SIG-M5 treated with dmso at 0.1 percent for 504 hours (cell line): ENCODE measurements around the gene PPP2CA.
"Not testable (repeated sequence)": the region's sequence is repeated elsewhere in the genome, so short reads cannot be mapped to it uniquely, and the experiment has no call there.

Source experiments
- DNase-seq: peaks from one replicate; lab custom pipeline; 2025; ENCODE audit not compliant: unreplicated experiment; lab: John Stamatoyannopoulos, UW

PPP2CA gene

DNA sequence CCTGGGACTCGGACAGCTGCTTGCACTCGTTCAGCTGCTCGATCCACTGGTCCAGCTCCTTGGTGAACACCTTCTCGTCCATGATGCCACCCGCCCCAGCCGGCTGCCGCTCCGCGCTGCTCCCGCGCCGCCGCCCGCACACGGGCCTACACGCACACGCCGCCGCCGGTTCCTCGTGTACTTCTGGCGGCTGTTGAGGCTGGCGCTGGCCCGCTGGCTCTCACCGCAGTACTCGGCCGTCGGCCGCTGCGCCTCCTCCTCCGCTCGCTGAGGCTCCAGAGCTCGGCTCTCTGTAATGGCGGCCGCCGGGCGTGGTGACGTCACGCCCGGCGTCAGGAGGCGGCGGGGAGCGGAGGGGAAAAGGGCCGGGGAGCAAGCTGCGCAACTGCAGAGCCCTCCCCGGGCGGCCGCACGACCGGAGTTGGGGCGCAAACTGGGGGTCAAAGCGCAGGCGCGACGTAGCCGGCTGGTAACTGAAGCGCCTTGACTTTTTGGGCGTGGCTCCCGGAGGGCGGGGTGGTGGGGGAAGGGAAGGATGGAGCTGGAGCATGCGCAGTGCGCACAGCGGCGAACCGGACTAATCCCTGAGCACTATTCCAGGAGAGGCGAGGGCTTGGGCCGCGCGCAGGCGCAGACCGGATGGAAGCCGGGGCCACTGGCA, at the start of gene PPP2CA:
Gene PPP2CA, minus strand, starts transcription at position 294 of the 661 bp plus-strand sequence. Its CDS starts 212 bp downstream, at position 82.
- DNase-seq, result peak; percentile 93

DNA sequence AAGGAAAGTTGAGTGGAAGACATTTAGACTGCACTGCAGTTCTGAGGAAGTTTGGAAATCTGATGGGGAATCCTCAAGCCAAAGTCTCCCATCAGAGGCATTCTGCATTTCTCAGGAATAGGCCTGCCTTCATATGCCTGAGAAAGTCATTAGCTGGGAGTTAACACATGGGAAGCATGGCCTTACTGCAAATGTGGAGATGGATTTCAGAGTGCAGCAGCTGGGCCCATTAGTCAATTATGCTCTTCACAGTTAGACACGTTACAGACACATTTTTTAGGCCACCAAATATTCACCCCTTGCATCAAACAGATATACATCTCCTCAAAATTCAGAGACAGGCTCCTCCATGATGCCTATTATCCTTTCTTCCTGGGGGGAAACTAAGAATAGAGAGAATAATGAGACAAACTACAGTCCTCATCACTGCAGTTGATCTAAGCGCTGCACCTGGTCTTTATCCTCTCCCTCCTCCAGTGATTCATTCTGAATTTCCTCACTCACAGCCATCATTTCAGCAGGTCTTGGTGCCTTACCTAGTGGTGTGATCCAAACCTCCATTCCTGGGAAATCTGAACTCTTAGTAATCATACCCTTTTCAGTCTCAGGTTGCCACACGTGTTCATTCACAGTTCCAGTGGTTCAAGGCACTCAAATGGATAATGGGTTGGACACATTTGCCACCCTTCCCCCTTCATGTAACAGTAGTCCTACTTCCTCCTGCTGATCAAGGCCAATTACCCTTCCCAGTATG, 47.9 kb upstream of the PPP2CA start:
- DNase-seq, result no peak

DNA sequence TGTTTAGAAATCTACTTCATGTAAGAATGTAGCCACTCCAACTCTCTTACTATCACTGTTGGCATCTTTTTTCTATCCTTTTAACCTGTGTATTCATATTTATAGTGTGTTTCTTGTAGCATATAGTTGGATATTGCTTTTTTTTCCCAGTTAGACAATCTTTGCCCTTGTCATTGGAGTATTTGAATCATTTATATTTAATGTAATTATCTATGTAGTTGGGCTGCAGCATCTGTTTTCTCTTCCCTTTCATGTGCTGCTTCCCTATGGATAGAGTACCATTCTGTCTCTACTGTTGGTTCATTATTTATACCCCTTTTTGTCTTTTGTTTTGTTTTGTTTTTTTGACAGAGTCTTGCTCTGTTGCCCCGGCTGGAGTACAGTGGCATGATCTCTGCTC, 45.2 kb upstream of the PPP2CA start:
- no peak for DNase-seq

DNA sequence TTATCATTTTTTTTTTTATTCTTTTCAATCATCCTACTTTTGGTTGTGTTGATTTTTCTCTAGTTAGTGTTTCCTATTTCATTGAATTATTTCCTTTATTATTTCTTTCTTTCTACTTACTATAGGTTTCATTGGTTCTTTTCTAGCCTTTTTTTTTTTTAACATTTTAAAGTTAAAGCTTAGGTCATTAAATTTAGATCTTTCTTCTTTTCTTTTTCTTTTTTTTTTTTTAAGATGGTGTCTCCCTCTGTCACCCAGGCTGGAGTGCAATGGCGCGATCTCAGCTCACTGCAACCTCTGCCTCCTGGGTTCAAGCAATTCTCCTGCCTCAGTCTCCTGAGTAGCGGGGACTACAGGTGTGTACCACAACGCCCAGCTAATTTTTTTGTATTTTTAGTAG, 43.0 kb upstream of the PPP2CA start:
- DNase-seq, result no peak

DNA sequence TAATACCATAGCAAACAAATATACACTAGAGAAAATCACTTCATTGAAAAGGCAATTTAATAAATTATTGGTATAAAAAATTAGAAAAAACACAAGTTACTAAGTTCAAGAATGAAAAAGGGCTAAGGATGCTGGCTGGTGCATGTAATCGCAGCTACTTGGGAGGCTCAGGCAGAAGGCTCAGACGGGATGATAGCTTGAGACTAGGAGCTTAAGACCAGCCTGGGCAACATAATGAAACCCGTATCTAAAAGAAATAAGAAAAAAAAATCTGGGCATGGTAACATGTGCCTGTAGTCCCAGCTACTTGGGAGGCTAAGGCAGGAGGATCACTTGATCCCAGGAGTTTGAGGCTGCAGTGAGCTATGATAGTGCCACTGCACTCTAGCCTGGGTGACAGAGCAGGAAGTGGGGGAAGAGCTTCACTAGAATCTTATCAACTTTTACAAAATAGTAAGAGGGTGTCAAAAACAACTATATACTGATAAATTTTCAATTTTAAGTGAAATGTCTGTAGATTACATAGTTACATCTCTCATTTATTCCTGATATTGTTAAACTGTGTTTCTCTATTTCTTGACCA, 42.2 kb upstream of the PPP2CA start:
- no peak for DNase-seq

DNA sequence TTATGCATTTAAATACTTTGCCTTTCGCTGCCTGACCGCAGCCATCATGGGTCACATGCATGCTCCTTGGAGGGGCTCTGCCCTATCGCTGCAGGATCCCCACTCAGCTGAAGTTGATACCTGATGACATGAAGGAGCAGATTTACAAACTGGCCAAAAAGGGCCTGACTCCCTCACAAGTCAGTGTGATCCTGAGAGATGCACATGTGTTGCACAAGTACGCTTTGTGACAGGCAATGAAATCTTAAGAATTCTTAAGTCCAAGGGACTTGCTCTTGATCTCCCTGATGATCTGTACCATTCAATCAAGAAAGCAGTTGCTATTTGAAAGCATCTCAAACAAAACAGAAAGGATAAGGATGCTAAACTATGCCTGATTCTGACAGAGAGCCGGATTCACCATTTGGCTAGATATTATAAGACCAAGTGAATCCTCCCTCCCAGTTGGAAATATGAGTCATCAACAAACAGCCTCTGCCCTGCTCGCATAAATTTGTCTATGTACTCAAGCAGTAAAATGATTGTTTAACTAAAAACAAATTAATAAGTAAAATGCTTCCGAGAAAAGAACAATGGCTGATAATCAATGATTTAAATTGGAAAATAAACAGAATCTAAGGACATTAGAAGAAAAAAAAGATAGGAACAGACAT, 41.6 kb upstream of the PPP2CA start:
- DNase-seq, result no peak

DNA sequence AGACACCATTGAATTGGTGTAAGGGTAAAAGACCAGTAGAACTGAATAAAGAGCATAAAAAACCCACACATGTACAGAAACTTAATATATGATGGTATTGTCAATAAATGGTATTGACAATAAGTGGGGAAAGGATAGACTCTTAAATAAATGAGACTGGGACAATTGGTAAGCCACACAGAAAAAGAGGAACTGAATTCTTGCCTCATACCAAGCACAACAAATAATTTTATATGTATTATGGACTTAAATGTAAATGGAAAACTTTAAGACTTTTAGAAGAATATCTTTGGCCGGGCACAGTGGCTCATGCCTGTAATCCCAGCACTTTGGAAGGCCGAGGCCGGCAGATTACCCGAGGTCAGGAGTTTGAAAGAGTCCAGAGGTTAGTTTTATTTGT, 37.9 kb upstream of the PPP2CA start:
- peak; percentile 14 for DNase-seq

DNA sequence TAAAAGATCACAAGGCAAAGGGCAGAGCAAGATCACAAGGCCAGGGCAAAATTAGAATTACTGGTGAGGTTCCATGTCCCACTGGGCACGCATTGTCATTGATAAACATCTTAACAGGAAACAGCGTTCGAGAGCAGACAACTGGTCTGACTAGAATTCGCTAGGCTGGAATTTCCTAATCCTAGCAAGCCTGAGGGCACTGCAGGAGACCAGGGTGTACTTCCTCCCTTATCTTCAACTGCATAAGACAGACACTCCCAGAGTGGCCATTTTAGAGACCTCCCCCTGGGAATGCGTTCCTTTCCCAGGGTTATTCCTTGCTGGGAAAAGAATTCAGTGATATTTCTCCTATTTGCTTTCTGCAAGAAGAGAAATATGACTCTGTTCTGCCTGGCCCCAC, 36.8 kb upstream of the PPP2CA start:
- not testable (repeated sequence) for DNase-seq

DNA sequence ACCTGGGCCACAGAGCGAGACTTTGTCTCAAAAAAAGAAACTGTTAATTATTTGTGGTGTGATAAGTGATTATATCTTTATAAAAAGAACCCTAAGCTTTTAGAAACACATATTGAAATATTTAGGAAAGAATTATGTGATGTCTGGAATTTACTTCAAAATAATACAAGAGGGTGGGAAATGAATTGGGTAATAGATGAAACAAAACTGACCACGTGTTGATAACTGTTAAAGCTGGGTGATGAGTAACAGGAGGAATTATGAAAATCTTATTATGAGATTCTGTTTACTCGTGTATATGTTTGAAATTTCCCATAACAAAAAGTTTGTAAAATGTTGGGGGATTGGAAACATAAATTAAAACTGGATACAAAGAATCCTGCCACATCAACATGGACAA, 33.0 kb upstream of the PPP2CA start:
- DNase-seq, result no peak

DNA sequence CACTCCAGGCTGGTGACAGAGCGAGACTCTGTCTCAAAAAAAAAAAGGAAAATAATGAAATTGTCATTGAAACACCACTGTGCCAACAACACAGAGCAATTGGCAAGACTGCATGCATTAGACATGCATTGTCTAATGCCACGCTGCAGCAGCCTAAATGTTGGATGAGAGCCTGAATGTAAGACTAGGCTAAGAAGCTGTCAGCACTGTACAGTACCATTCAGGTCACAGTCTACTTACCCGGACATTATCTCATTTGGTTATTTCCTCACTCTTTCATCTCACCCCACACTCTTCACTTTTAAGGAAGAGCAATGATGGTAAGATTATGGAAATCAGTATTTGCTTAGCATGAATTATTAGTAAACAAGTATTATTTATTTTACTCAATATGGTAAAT, 31.3 kb upstream of the PPP2CA start:
- DNase-seq, result no peak

DNA sequence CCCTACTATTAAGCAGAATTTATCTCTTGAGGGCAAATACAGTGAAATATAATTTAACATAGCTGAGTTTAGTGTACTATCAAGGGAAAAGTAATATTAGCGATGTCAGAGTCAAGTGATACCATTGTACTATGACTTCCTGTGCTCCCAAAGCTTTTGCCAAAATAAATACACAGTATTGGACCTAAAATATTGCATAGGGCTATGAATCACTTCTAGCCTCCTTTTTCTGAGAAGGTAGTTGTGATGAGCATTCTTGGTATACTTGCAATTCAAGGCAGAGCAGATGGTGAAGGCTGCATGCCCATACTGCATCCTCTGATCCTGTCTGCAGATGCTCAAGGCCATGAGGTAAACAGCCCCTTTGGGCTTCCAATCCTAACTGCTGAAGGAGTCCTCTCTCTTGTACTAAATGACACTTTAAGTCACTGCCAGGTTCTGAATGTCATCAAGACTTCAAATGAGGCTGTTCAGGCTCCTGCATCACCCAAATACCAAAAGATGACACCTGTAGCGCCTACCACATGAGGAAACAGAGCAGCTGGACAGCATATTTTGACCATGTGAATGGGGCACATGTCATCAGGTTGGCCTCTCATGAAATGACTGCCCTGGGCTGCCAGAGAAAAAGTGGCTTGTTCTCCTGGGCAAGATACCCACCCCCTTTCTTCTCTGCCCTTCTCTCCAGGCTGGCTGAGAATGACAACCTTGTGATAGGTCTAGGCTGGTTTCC, 29.7 kb upstream of the PPP2CA start:
- no peak for DNase-seq

DNA sequence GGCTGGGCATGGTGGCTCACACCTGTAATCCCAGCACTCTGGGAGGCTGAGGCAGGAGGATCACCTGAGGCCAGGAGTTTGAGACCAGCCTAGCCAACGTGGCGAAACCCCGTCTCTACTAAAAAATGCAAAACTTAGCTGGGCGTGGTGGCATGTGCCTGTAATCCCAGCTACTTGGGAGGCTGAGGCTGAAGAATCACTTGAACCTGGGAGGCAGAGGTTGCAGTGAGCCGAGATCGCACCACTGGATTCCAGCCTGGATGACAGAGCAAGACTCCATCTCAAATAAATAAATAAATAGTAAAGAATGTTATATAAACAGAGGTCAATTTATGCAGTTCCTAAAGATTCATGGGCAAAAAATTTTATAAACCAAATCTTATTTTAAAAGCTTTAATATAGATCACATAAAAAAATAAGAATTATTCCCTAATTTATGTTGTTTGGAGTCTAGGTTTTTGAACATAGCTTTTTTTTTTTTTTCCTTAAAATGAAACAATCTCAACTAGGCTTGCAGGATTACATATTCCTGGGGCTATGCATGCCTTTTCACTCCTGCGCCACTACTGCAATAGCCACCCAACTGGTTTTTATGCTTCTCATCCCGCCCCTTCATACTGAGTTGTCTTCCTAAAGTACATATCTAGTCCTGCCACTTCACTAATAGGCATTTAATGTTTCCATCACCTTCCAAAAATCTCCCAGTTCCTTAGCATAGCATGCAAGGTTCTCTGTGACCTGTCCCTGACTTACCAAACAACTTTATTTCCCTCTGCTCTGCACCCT, 27.7 kb upstream of the PPP2CA start:
- DNase-seq, result peak; percentile 21

DNA sequence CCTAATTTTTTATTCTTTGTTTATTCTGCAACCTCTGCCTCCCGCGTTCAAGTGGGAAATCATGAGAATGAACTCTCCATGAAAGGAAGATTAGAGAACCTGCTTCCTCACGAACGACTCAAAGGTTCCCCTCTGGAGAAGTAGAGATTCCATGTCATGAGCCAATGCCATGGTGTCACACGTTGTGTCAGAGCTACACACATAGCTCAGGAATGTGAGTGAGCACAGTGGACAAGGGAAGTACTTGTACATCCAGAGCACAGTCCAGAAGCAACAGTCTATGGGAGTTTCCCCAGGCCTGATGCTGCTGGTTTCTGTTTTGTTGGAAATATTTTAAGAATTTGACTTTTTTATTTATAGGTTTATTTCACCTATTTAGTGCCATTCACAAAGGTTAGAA, 26.8 kb upstream of the PPP2CA start:
- DNase-seq, result no peak

DNA sequence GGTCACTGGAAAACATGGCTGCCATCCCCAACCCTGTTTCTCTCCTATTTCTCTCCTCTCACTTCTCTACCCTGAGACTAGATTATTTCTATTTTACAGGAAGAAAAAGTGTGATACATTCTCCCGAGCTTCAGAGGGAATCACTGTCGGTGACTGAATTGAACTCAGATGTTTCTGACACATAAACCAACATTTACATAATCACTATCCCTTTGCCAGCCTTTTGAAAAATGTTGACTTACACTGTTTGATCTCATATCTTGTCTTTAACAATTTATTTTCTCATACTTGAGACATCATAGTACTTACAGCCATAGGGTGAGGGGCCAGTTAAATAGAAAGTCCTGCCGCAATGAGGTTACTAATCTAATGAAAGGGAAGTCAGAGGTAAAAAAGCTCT, 25.1 kb upstream of the PPP2CA start:
- no peak for DNase-seq

DNA sequence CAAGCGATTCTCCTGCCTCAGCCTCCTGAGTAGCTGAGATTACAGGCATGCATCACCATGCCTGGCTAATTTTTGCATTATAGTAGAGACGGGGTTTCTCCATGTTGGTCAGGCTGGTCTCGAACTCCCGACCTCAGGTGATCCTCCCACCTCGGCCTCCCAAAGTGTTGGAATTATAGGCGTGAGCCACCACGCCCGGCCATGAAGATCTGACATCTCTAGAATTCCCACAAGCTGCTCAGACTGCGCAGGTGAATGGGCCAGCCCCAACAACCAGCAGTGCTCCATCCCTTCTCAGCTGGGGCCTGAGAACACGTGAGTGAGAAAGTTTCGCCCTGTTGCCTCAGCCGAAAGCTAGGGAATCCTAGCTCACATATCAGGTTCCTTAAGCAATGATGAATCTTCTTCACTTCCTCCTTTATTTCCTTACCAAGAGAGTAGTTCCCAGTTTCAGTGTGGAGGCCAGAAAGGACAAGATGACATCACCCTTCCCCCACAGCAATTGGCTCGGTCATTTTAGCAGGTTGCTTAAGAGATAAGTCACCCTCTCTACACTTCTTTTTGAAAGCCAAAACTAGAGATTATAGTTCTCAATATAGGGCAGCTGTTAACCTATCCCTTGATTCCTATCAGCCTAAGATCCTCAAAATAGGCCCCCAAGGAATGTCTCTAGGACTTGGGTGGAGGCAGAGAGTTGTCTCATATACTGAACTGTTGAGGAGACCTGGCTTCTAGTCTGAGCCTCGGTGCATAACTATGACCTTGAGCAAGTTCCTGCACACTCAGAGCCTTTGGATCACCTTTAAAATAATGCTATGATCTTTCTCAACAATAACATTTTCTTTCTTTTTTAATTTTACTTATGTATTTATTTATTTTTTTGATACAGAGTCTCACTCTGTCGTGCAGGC, 23.9 kb upstream of the PPP2CA start:
- peak; percentile 99 for DNase-seq

DNA sequence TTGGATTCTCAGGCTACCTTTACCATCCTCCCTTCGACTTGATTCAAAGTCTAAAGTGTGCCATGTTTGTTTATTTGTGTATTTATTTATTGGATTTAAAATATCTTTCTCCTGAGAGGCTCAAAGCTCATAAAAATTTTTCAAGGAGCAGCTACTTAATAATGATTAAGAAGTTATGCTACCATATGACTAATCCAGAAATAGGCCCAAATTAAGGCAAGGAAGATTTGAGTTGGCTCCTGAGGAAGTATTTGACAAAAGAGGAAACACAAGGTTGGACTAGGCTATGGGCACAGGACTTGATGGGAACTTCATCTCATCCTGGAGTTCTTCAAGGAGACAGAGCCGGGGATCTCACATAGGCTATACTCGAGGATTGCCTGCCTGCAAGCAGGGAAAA, 22.4 kb upstream of the PPP2CA start:
- no peak for DNase-seq

DNA sequence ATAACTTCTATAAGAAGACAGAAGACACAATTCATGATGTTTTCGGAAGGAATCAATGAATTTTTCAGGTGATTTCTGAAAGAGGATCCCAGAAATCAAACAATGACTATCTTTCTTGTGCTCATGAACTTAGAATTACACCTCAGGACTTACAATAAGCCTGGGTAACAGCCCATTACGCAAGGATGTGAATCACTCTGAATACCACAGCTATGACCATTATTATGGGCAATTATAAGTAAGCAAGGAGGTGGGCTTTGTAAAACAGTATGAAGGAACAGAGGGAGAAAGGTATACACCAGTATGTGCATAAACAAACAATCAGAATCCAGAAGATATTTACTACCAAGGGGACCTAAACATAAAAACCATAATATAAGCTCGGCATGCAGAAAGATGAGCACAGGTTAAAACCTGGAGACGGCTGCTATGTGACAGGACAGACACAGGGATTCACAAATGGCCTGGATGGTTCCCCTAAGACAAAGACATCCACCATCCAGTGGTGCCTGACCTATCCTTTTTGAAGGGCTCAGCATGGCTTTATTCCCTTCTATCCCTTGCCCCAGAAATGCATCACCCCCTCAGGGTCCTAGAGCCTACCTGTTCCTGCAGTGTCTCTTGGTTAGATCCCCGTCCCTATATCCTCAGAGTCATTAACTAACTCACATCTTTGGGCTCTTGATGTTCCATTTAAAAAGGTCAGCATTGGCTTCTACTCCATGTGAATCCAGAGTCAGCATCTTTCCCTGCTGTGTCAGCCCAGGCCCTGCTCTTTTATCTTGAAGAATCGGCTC, 21.8 kb upstream of the PPP2CA start:
- DNase-seq, result peak; percentile 65

DNA sequence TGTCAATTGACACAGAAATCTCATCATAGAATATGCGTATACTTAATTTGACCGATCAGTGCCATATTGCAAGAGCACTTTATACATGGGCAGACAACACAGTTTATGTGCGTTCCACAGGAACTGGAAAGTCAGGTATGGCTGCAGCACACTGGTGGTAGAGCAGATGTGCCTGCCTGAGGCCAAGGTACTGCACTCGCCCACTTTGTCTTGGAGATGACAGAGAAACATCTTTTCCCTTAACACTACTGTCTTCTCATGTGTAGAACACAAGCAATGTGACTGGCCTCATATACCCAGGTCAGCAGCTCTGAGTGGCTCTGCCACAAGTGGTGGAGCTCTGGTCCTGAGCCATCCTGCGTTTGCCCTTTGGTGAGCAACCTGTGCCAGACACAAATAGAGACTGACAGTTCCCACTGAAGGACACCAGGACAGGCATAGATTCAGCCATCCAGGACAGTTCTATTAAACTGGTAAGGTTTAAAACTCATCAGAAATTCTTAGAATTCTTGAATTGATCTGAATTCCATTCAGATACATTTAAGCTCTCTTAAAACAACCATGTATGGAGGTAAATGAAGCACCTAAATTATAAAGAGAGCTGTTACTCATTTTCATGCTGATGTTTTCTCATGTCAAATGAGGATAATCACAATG, 21.0 kb upstream of the PPP2CA start:
- no peak for DNase-seq
